Measurements from ENCODE around the gene ZC3H18.
A peak's percentile ranks its signal among the peaks of the same experiment; 100 is the strongest.

The ZC3H18 gene

GRCh38 chr16:88569985-88570690, at the start of gene ZC3H18:
ZC3H18 (plus strand) TSS chr16:88570403; CDS start chr16:88577124, 6,721 bp downstream.
- DNase-seq (ENCODE audit: low read depth in 2 of 3, low spot score in 2 of 3) = peak; percentile 97 to 99 (median 98)

- no peak for DNase-seq (ENCODE audit: low read depth in 2 of 3, low spot score in 2 of 3)
These were observed 48.5 kb upstream of the ZC3H18 start for GRCh38 chr16:88521674-88522073.

GRCh38 chr16:88522276-88522949, 47.8 kb upstream of the ZC3H18 start:
- DNase-seq (ENCODE audit: low read depth in 2 of 3, low spot score in 2 of 3) = no peak

GRCh38 chr16:88523309-88524161, 46.7 kb upstream of the ZC3H18 start:
- DNase-seq (ENCODE audit: low read depth in 2 of 3, low spot score in 2 of 3) = no peak

GRCh38 chr16:88524274-88524972, 45.8 kb upstream of the ZC3H18 start:
- DNase-seq (ENCODE audit: low read depth in 2 of 3, low spot score in 2 of 3) = no peak

GRCh38 chr16:88524973-88525662, 45.1 kb upstream of the ZC3H18 start:
- no peak for DNase-seq (ENCODE audit: low read depth in 2 of 3, low spot score in 2 of 3)

GRCh38 chr16:88525663-88525990, 44.6 kb upstream of the ZC3H18 start:
- DNase-seq (ENCODE audit: low read depth in 2 of 3, low spot score in 2 of 3) = no peak

GRCh38 chr16:88526008-88526905, 43.9 kb upstream of the ZC3H18 start:
- DNase-seq (ENCODE audit: low read depth in 2 of 3, low spot score in 2 of 3) = no peak

GRCh38 chr16:88526906-88527185, 43.4 kb upstream of the ZC3H18 start:
- no peak for DNase-seq (ENCODE audit: low read depth in 2 of 3, low spot score in 2 of 3)

- peak; percentile 32 to 55 (median 42) for DNase-seq (ENCODE audit: low read depth in 2 of 3, low spot score in 2 of 3)
These were observed 42.8 kb upstream of the ZC3H18 start for GRCh38 chr16:88527186-88527936.

GRCh38 chr16:88527937-88528743, 42.1 kb upstream of the ZC3H18 start:
- no peak for DNase-seq (ENCODE audit: low read depth in 2 of 3, low spot score in 2 of 3)

- no peak for DNase-seq (ENCODE audit: low read depth in 2 of 3, low spot score in 2 of 3)
These were observed 41.3 kb upstream of the ZC3H18 start for GRCh38 chr16:88528902-88529318.

- no peak for DNase-seq (ENCODE audit: low read depth in 2 of 3, low spot score in 2 of 3)
These were observed 40.6 kb upstream of the ZC3H18 start for GRCh38 chr16:88529596-88529995.

GRCh38 chr16:88530051-88530857, 39.9 kb upstream of the ZC3H18 start:
- no peak for DNase-seq (ENCODE audit: low read depth in 2 of 3, low spot score in 2 of 3)

GRCh38 chr16:88530858-88531203, 39.4 kb upstream of the ZC3H18 start:
- DNase-seq (ENCODE audit: low read depth in 2 of 3, low spot score in 2 of 3) = no peak

- DNase-seq (ENCODE audit: low read depth in 2 of 3, low spot score in 2 of 3) = no peak
These were observed 38.9 kb upstream of the ZC3H18 start for GRCh38 chr16:88531346-88531745.

GRCh38 chr16:88531931-88532433, 38.2 kb upstream of the ZC3H18 start:
- DNase-seq (ENCODE audit: low read depth in 2 of 3, low spot score in 2 of 3) = no peak
